MCF 10A (cell line): ENCODE results near the gene STRN4. TPM values are rescaled to one million over a fixed set of nuclear protein-coding genes. Genes with fewer than 3 reads are reported as not detected.

ENCODE experiments used
- BruUV-seq: library from RNA; stranded (reverse); fragments of 400-500 nt; replicated peaks from 2 replicates; lab custom pipeline; 2021; lab: Mats Ljungman, UMichigan
- CTCF ChIA-PET: fragments of 300-600 bp; sonication (Branson Sonifier 250); formaldehyde crosslinking; extraction: SDS; loops from one replicate; lab custom pipeline; 2021; ENCODE audit warnings: antibody characterized with exemption, inconsistent platforms; lab: Yijun Ruan, JAX
- POLR2A ChIA-PET: fragments of 300-600, 350-650 bp; sonication (Branson Sonifier 250); formaldehyde crosslinking; extraction: SDS; loops from one replicate; lab custom pipeline; 2020; ENCODE audit warnings: antibody characterized with exemption, inconsistent platforms; lab: Yijun Ruan, JAX
- DNase-seq: peaks from one replicate; pipeline ENCODE4 v3.0.0-alpha.2; 2018; ENCODE audit not compliant: unreplicated experiment
- H3K27ac Mint-ChIP-seq: one replicate; pipeline ENCODE4 v1.8.0; 2022; ENCODE audit warnings: mild to moderate bottlenecking, low read depth, mixed read lengths; ENCODE audit not compliant: unreplicated experiment
- H3K27me3 Mint-ChIP-seq: one replicate; pipeline ENCODE4 v1.8.0; 2022; ENCODE audit warnings: mixed read lengths; ENCODE audit not compliant: insufficient read depth, unreplicated experiment
- H3K36me3 Mint-ChIP-seq: one replicate; pipeline ENCODE4 v1.8.0; 2022; ENCODE audit warnings: mild to moderate bottlenecking, moderate library complexity, mixed read lengths; ENCODE audit not compliant: insufficient read depth, unreplicated experiment
- H3K4me1 Mint-ChIP-seq: one replicate; pipeline ENCODE4 v1.8.0; 2022; ENCODE audit warnings: mixed read lengths; ENCODE audit not compliant: insufficient read depth, unreplicated experiment
- H3K4me3 Mint-ChIP-seq: one replicate; pipeline ENCODE4 v1.8.0; 2022; ENCODE audit warnings: mild to moderate bottlenecking, moderate library complexity, mixed read lengths; ENCODE audit not compliant: unreplicated experiment
- H3K9me3 Mint-ChIP-seq: one replicate; pipeline ENCODE4 v1.8.0; 2022; ENCODE audit warnings: mixed read lengths; ENCODE audit not compliant: unreplicated experiment
- intact Hi-C: fragments of 100-400 bp; cut with micrococcal nuclease; formaldehyde crosslinking; loops from 2 replicates; pipeline ENCODE4 v1.14.1; 2022
- total RNA-seq: library from RNA; stranded (reverse); gene quantifications from 2 replicates; pipeline ENCODE4 v1.2.3, GENCODE V29; 2022
- TF ChIP-seq, protein P1 (sequence below): fragments of 200-600 bp; IDR thresholded peaks from one replicate; pipeline ENCODE4 v1.8.0; 2022; ENCODE audit warnings: antibody characterized with exemption, mild to moderate bottlenecking; ENCODE audit not compliant: unreplicated experiment

The STRN4 gene
- total RNA-seq, 1 experiment from 2014 or later = 92.3 TPM

GRCh38 chr19:46744005-46744691 lies 2.1 kb downstream of the STRN4 start:
- ChIA-PET POLR2A (interaction anchor here (0.7 to 2.2 kb wide), 7 partner anchors 30 to 335 kb away, joined by 3 to 14 read pairs (median 4); partner anchors contain the start of gene SLC1A5), CTCF (interaction anchor here (0.6 to 1.7 kb wide), 4 partner anchors 8 to 379 kb away, joined by 3 to 7 read pairs (median 4); no protein-coding TSS in a partner anchor)
- Mint-ChIP-seq H3K27me3 (no peaks in the 10 kb centered on the region), H3K4me3 (peak overlapping the region; percentile 97), H3K9me3 (no peaks in the 10 kb centered on the region), H3K4me1 (peaks cover 28% of the 10 kb centered on the region), H3K36me3 (peaks cover 20% of the 10 kb centered on the region), H3K27ac (peak overlapping the region; percentile 88)
- TF ChIP-seq, protein P1, sequence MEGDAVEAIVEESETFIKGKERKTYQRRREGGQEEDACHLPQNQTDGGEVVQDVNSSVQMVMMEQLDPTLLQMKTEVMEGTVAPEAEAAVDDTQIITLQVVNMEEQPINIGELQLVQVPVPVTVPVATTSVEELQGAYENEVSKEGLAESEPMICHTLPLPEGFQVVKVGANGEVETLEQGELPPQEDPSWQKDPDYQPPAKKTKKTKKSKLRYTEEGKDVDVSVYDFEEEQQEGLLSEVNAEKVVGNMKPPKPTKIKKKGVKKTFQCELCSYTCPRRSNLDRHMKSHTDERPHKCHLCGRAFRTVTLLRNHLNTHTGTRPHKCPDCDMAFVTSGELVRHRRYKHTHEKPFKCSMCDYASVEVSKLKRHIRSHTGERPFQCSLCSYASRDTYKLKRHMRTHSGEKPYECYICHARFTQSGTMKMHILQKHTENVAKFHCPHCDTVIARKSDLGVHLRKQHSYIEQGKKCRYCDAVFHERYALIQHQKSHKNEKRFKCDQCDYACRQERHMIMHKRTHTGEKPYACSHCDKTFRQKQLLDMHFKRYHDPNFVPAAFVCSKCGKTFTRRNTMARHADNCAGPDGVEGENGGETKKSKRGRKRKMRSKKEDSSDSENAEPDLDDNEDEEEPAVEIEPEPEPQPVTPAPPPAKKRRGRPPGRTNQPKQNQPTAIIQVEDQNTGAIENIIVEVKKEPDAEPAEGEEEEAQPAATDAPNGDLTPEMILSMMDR = no peak
- intact Hi-C loops = no loop called here
- no peak for DNase-seq
- TSS peak; percentile 16 for BruUV-seq

DNA sequence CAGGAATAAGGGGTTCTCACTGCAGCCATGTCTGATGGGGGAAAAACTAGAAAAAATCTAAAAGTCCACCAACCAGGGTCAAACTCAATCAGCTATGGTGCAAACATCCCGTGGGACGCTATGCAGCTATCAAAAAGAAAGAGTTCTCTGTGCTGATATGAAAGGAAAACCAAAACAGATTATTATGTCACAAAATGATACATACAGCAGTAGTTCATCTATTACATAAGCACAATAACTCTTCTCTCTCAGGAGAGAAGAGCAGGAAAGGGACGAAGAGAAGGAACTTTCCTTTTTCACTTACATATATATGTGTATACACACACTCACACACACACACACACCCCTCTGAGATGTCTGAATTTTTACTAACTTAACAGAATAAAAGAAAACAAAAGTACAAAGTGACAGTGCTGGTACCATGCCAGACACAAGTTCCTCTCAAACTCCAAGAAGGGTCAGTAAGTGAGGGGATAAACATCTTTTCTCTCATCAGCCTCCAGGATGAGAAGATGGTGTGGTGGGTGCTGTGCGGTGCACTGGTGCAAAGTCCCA lies 3.2 kb downstream of the STRN4 start:
- POLR2A ChIA-PET = interaction anchor here (0.9 to 1.2 kb wide), 2 partner anchors 42 to 107 kb away, joined by 3 read pairs; partner anchors contain the start of gene AP2S1
- CTCF ChIA-PET = interaction anchor here (0.7 to 2.9 kb wide), 4 partner anchors 14 to 98 kb away, joined by 3 to 19 read pairs (median 4); no protein-coding TSS in a partner anchor
- DNase-seq = no peak
- H3K27me3 Mint-ChIP-seq = no peaks in the 10 kb centered on the region
- intact Hi-C loops = no loop called here
- peaks cover 19% of the 10 kb centered on the region for H3K36me3 Mint-ChIP-seq
- H3K9me3 Mint-ChIP-seq = no peaks in the 10 kb centered on the region
- no peak overlapping the region for H3K4me3 Mint-ChIP-seq
- no TSS peak for BruUV-seq
- TF ChIP-seq, protein P1 = no peak
- H3K27ac Mint-ChIP-seq = no peak overlapping the region
- H3K4me1 Mint-ChIP-seq = peaks cover 28% of the 10 kb centered on the region

- ChIA-PET POLR2A (no interaction called here), CTCF (interaction anchor here (0.5 to 2.9 kb wide), 5 partner anchors 9 to 126 kb away, joined by 3 to 19 read pairs (median 3); no protein-coding TSS in a partner anchor)
- intact Hi-C loops = no loop called here
- peaks cover 34% of the 10 kb centered on the region for H3K36me3 Mint-ChIP-seq
- TF ChIP-seq, protein P1 = no peak
- BruUV-seq = no TSS peak
- no peak overlapping the region for H3K4me3 Mint-ChIP-seq
- no peak for DNase-seq
- H3K4me1 Mint-ChIP-seq = peaks cover 28% of the 10 kb centered on the region
- H3K27me3 Mint-ChIP-seq = no peaks in the 10 kb centered on the region
- peak overlapping the region; percentile 83 for H3K27ac Mint-ChIP-seq
- H3K9me3 Mint-ChIP-seq = no peaks in the 10 kb centered on the region
Observed at GRCh38 chr19:46741447-46741846, 4.8 kb downstream of the STRN4 start.

GRCh38 chr19:46739290-46739771 lies 6.9 kb downstream of the STRN4 start:
- CTCF ChIA-PET = interaction anchor here (0.8 to 1.3 kb wide), 2 partner anchors 11 kb away, joined by 3 to 6 read pairs; no protein-coding TSS in a partner anchor
- H3K36me3 Mint-ChIP-seq = peaks cover 46% of the 10 kb centered on the region
- H3K4me1 Mint-ChIP-seq = peaks cover 16% of the 10 kb centered on the region
- no peak overlapping the region for H3K27ac Mint-ChIP-seq
- TF ChIP-seq, protein P1 = no peak
- H3K9me3 Mint-ChIP-seq = no peaks in the 10 kb centered on the region
- no TSS peak for BruUV-seq
- H3K27me3 Mint-ChIP-seq = no peaks in the 10 kb centered on the region
- intact Hi-C loops = no loop called here
- POLR2A ChIA-PET = no interaction called here
- DNase-seq = no peak
- no peak overlapping the region for H3K4me3 Mint-ChIP-seq
